OCI-M2 (cell line): ENCODE data around the gene DHPS.

Experiments used
- DNase-seq: peaks from one replicate; lab custom pipeline; 2025; ENCODE audit not compliant: unreplicated experiment; lab: John Stamatoyannopoulos, UW

DHPS gene

DNA sequence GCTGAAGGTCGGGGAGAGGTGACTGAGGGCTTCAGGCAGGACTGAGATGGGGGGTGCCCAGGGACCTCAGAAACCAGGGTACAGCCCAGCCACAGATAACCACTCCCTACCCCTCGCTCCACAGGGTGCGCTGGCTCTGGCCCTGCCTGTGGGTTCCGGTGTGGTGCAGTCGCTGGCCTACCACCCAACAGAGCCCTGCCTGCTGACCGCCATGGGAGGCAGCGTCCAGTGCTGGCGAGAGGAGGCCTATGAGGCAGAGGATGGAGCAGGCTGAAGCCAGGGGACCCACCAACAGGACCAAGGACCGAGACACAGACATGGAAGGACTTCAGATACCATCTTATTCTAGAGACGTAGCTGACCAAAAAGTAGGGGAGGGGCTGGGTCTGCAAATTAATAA, 6.3 kb downstream of the DHPS start:
- DNase-seq: no peak

DNA sequence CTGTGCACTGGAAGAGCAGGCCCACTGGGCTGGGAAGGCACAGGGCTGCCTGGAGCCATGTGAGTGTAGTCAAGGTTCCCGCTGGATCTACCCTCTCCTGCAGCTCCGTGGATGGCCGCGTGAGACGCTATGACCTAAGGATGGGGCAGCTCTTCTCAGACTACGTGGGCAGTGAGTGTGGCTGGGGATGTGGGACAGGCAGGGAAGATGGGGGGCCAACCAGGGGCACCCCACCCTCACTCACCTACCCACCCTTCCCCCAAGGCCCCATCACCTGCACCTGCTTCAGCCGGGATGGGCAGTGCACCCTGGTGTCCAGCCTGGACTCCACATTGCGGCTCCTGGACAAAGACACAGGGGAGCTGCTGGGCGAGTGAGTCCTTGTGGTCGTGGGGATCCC, 8.9 kb downstream of the DHPS start:
- DNase-seq: no peak

DNA sequence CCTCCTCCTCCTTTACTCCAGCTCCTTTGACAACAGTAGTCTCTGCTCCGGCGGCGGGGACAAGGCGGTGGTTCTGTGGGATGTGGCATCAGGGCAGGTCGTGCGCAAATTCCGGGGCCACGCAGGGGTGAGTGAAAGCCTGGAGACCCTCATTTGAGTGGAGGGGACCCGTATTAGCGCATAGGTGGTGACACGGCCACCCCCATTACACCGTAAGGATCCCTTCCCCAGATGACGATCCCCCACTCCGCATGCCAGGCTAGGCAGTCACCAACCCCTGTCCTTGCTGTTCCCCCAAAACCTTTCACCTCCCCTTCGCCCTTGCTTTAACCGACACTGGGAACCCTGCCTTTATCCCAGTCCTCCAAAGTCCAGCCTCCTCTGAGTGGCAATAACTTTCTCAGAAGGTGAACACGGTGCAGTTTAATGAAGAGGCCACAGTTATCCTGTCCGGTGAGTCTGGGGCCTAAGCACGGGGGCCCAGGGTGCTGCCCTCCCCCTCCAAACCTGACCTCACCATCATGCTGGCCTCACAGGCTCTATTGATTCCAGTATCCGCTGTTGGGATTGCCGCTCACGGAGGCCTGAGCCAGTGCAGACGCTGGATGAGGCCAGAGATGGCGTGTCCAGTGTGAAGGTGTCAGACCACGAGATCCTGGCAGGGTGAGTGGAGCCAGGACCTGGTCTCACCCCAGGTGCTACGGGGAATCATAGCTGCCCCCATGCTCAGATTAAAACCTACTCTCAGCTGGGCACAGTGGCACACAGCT, 11.3 kb downstream of the DHPS start:
- no peak for DNase-seq

DNA sequence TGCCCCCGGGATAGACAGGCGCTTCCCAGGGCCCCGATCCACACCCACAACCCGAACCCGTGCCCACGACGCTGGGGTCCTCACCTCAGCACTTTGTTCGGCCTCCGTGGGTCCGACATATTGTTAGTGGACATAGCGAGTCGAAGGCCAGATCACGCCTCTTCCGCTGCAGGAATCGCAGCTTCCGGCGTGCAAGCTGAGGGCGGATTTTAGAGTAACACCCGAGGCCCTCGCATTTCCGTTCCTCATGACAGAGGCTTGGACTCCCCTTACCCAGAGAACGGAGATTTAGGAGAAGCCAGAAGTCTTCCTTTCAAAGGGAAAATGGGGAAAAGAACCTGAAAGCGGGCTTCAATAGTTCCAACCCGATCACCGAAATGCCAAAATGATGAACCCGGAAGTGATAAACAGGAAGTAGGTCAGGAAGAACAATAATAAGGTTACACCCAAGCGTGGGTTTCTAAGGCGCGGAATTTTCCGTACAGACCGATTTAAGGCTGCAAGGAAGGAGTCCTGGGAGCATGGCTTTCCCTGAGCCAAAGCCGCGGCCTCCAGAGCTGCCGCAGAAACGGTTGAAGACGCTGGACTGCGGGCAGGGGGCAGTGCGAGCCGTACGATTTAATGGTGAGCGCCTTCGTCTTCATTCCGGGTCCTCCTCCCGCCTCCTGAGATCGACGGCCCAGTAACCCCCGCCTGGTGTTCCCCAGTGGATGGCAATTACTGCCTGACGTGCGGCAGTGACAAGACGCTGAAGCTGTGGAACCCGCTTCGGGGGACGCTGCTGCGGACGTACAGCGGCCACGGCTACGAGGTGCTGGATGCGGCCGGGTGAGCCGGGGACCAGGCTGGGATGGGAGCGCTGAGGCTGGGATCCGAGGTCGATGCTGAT, 12.2 kb downstream of the DHPS start:
- DNase-seq: peak; percentile 96

DNA sequence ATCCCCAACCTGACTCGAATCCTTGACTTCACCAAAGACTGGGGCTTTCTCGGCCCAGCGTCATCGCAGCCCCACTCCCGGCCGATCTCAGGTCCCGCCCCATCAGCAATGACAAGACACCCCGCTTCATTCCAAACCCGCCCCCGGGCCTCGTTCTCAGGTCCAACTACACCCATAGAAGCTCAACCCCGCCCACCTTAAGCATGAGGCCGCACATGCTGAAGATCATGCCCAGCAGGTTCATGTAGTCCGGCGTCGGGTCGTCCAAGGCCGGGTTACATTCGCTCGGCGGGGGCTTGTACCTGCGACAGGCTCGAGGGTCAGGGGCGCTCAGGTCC, 12.8 kb downstream of the DHPS start:
- no peak for DNase-seq

DNA sequence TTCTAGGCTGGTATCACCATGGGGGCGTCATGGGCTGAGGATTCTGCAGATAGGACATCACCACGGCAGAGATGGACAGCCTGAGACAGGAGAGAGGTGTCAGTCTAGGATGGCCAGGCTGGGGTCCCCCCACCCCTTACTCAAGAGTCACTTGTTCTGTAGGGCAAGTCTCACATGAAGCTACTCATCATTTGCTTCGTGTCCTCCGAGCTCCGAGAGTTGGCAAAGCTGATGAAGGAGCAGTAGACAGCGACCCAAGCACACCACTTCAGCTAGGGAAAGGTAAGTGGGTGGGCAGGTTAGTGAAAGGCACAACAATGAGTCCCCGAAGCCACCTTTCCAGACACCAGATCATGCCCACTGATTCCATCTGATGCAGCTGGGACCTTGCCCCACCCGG, 13.3 kb downstream of the DHPS start:
- no peak for DNase-seq

DNA sequence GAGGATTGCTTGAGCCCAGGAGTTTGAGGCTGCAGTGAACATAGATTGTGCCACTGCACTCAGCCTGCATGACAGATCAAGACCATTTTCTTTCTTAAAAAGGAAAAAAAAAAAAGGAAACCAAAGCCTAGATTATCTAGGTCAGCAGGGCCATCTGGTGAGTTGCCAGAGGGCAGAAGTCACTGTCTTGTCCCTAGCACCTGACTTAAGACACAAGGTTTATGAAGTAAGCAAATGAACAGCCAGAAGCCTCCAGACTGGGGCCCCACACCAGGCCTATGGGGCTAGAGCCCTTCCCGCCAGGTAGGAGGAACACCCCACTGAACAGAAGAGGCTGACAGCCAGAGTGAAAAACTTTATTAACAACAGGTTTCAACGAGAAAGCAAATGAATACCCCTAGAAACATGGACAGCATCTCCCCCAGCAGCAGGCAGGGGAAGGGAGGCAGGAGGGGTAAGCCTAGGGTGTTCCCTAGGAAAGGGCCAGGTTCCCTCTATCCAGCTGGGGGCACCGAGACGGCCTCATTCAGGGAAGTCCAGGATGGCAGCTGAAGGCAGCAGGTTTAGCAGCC, 13.9 kb downstream of the DHPS start:
- DNase-seq: no peak

DNA sequence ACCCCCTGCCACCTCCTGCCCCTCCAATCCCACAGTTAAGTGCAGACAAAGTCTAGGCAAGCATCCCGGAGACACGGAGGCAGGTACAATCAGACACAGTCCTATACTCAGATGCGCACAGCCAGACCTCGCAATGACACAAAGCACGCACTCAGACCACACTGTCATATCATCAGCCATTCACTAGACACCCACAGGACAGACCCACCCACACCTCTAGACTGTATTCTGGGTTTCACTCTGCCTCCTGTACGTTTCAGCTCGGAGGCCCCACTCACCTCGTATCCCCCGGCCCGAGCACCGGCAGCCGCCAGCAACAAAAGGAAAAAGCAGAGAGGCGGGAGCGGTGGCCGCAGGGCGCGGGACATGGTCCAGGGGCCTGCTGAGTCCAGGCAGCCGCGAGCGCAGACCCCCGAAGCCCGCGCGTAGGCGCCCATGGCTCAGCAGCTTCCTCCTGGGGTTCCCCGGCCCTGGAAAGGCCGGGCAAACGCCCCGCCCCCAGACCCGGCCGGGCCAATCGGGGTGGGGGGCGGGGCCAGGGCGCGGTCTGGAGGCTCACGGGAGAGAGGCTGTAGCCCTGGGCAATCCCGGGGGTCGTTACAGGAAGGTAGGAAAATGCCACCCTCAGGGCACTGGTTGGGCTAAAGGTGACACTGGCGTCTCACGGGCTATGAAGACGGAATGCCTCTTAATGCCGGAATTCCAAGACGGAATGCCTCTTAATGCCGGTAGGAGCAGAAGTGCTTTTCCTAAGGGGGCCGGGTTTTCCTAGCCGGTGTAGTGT, 15.2 kb downstream of the DHPS start, which contains the start of the genes MAN2B1 and WDR83:
Gene MAN2B1 (minus strand): TSS at position 478 of the 784 bp plus-strand sequence. CDS start 41 bp downstream, at position 437.
Gene WDR83 (plus strand): TSS at position 543 of the 784 bp plus-strand sequence. CDS start 2,984 bp downstream, outside the sequence.
- DNase-seq: peak; percentile 93

DNA sequence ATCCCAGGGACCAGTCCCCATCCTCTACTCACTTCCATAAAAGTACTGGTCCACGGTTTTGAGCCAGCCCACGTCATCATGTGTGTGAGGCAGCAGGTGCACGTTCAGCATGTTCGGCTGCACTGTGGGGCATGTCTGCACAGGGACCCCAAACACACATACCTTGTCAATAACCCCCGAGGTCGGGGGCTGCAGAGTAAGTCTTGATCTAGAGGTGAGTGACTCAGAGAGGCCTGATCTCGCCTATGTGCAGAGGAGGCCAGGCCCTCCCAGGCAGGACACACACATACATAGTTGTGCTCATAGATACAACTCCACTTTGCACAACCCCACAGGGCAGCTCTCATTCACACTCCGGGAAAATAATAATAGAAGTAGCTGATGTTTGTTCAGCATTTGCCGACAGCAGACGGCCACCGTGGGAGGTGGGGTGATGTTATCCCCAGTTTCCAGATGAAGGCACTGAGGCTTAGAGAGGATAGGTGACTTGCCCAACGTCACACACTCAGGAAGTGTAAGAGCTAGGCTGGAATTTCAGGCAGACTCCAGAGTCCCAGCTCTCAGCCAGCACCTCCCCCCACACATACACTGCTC, 15.9 kb downstream of the DHPS start:
- DNase-seq: no peak

DNA sequence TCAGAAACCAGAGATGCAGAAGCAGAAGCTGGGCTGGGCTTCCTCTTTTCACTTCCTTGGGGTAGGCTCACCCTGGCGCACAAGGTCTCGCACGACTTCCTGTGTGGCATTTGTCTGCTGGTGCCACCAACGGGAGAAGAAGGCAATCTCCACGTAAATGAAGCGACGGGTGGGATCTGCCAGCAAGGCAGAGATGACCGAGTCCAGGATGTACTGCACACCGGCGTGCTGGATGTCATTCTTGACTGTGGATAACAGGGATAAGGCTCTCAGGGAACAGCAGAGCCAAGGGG, 16.5 kb downstream of the DHPS start:
- DNase-seq: no peak

DNA sequence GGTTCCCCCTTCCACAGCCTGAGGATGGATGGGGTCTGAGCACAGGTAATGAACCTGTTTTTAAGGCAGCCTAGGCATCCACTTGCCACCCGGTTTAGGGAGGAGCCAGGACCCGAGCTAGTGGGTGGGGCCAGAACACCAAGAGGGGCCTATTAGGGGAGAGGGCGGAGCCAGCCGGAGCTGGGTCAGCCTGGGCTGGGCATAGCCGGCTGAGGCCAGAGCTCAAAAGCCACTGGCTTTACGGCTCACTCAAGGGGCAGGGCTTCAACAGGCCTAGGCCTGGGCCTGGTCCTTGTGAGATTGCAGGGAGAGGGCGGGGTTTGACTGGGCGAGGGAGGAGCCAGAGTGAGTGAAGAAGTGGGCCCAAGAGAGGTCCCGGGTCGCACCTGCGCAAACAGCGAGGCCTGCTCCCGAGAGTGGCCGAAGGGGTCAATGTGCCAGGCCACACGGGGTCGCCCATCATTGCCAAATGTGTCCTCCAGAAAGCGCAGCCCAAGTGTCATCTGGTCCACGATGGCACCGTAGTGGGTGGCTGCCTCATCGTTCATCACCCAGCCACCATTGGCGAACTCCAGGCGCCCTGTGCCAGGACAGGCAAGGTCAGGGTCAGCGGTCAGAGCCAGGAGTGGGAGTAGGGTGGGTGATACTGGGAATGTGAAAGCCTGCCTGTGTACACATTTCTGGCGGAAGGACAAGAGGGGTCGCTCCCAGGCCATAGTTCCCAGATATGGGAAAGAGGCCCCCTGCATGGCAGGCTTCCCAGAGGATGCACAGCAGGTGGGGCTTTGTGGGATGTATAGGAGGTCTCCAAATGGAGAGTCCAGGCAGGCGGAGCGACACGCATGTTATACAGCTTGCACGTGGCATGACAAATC, 17.0 kb downstream of the DHPS start:
- no peak for DNase-seq

DNA sequence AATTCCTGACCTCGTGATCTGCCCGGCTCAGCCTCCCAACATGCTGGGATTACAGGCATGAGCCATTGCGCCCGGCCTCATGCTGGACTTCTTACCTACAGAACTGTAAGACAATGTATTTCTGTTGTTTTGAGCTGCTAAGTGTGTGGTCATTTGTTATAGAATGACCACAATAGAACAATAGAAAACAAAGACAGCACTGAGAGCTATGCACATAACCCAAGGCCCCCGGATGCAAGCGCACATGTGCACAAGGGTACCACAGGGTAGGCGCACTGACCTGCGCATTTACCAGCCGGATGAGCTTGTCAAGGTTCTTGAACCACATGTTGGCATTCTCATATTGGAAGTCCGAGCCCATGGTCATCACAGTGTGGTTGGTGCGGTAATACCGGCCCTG, 20.7 kb downstream of the DHPS start:
- no peak for DNase-seq

DNA sequence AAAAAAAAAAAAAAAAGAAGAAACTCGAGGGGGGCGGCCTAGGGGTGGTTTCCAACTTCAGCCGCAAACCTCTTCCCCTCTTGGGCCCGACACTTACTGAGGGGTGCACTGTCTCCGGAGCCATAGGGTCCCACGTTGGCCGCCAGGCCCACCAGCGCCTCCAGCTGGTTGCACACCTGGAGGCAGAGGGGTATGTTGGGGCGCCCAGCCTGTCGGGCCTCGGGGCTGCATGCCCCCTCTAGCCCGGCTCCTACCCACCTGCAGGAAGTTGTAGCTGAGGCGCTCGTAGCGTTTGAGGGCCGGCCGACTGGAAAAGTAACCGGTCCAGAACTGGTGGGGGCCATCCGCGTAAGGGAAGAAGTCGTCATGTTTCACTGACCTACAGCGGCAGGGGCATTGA, 23.7 kb downstream of the DHPS start:
- DNase-seq: no peak

DNA sequence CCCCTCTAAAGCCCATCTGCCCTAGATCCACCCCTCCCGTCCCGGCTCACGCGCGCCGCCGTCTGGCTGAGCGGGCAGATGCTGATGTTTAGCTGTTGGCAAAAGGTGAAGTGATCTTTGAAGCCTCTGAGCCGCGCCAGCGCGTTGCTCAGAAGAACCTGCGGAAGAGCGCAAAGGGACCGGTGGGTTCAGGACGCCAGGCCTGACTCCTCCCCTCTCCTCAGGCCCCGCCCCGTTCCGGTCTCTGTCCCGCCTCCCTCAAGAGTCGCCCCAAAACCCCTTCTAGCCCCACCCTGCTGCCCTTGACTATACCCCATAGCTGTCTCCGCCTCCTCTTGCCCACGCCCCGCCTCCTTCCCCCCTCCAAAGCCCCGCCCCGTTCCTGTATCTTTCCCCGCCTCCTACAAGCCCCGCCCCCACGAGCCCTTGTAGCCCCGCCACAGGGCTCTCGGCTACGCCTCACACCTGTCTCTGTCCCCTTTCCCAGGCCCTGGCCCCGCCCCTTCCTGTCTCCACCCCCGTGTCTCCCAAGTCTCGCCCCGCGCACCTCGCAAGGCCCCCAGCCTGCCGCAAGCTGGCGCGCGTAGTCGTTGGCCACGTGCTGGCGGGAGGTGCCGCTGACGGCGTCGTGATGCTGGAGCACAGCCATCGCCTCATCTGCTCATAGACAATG, 24.6 kb downstream of the DHPS start:
- no peak for DNase-seq

DNA sequence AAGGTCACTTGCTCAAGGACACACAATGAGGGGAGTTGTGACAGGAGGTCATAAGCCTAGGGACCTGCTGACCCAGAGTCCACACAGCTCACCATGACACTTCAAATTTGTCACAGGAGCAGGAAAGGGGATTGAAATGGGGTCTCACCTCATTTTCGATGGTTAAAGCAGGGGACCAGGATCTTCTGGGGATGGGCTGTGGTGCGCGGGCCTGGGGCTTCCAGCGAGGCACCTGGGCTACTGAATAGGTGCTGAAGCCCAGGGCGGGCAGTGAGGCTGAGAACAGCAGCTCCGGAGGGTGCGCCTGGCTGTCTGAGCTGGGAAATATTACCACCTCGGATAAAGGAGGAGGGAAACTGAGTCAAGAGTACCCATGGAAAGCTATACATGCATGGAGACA, 26.1 kb downstream of the DHPS start:
- DNase-seq: no peak

DNA sequence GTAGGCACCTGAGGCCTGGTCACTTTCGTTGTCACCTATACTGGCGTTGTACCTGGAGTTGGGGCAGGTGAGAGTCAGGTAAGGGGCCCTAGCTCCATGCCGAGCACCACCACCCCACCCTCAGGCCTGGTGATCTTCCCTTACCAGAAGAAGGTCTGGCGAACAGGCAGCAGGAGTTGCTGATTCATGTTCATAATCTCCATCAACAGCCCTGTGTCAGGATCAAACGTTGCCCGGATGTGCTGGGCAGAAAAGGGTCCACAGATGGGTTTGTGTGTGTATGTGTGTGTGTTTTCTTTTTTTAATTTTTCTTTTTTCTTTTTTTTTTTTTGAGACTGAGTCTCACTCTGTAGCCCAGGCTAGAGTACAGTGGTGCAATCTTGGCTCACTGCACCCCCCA, 29.5 kb downstream of the DHPS start:
- no peak for DNase-seq

DNA sequence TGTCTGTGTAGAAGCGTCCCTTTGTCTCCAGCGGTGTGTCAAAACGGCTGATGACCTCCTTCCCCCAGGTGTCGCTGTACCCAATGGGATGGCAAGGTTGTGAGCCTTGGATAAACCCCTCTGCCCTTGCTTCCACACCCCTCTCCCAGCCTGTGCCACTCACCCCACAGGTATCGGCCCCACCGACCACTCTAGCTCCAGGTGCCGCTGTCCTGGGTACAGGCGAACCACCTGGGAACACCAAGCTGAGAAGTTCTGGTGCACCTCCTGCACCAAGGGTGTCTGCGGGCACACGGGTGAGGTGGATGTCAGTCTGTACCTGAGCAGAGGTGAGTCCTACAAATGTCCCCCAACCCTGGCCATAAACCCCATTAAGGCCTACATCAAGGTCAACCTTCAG, 31.7 kb downstream of the DHPS start:
- DNase-seq: no peak

DNA sequence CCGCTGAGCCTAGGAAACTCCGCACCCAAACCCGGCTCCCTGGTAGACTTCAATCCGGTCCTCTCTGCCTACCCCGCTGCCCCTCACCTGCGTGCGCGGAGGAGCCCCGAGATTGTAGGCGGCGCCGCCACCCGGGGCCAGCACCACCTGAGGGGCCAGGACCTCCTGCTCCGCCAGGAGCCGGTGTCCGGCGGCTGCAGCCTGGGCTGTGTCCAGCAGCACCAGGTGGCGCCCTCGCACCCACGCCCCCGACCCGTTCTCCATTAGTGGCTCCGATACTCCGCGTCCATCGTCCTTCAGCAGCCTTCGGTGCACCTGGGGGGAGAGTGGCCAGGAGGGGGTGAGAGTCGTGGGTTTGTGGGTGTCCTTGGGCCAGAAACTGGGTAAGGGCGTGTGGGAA, 33.6 kb downstream of the DHPS start:
- no peak for DNase-seq

DNA sequence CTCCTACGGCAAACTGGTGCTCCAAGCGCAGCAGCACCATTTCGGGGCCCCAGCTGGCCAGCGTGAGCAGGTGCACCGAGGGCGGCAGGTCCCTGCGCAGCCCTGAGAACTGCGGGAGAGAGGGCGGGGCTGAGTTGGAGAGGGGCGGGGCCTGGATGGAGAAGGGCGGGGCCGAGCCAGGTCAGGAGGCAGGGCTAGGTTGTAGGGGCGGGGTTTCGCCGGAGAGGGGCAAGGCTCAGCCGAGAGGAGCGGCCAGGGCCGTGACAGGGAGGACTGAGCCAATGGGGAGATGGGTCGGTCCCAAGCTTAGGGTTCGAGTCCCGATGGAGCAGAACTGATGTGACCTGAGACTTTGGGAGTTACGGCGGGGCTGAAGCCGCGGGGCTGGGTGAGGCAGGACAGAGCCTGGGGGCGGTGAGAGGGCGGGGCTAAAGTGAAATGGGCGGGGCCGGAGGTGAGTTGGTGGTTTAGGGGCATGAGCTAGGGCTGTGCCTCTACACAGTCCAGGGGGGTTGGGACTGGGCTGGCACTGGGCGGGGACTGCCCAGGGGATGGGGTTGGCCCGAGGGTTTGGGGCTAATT, 34.1 kb downstream of the DHPS start:
- no peak for DNase-seq
